Medulla oblongata (tissue), 1 donor: ENCODE results near the gene FBXL4.
A peak's percentile ranks its signal among the peaks of the same experiment; 100 is the strongest.

Experiments used
- DNase-seq: peaks from one replicate; pipeline ENCODE4 v3.0.0-alpha.2; 2015; ENCODE audit errors: extremely low spot score

The FBXL4 gene

GRCh38 chr6:98838975-98839374 is 108.8 kb downstream of the FBXL4 start:
- DNase-seq, result no peak

- peak; percentile 54 for DNase-seq
These were observed 109.7 kb downstream of the FBXL4 start for GRCh38 chr6:98838032-98838431.

- DNase-seq, result no peak
These were observed 110.5 kb downstream of the FBXL4 start for GRCh38 chr6:98836962-98837944.

- peak; percentile 89 for DNase-seq
These were observed 111.5 kb downstream of the FBXL4 start for GRCh38 chr6:98836025-98836961.

GRCh38 chr6:98835149-98836024 is 112.4 kb downstream of the FBXL4 start:
- DNase-seq, result no peak

GRCh38 chr6:98834060-98835031 is 113.4 kb downstream of the FBXL4 start, which contains the start of gene POU3F2:
Gene POU3F2 (plus strand): TSS chr6:98834574. CDS start chr6:98834874, 300 bp downstream.
- peak; percentile 98 for DNase-seq

GRCh38 chr6:98833307-98834059 is 114.3 kb downstream of the FBXL4 start:
- peak; percentile 77 for DNase-seq

- no peak for DNase-seq
These were observed 114.8 kb downstream of the FBXL4 start for GRCh38 chr6:98833057-98833306.

- peak; percentile 91 for DNase-seq
These were observed 115.3 kb downstream of the FBXL4 start for GRCh38 chr6:98832284-98833056.

- no peak for DNase-seq
These were observed 115.8 kb downstream of the FBXL4 start for GRCh38 chr6:98831959-98832283.

GRCh38 chr6:98831057-98831958 is 116.4 kb downstream of the FBXL4 start:
- DNase-seq, result no peak

- no peak for DNase-seq
These were observed 117.6 kb downstream of the FBXL4 start for GRCh38 chr6:98830146-98830545.

GRCh38 chr6:98828941-98829411 is 118.8 kb downstream of the FBXL4 start:
- no peak for DNase-seq

- no peak for DNase-seq
These were observed 119.4 kb downstream of the FBXL4 start for GRCh38 chr6:98828211-98828788.

GRCh38 chr6:98827295-98828159 is 120.2 kb downstream of the FBXL4 start:
- DNase-seq, result peak; percentile 86

GRCh38 chr6:98825600-98826230 is 122.0 kb downstream of the FBXL4 start:
- DNase-seq, result no peak
